GM12878 (cell line): ENCODE measurements around the gene FCHSD2. TPM values are rescaled to one million over a fixed set of nuclear protein-coding genes. Genes with fewer than 3 reads are reported as not detected.

Experiments
- ATAC-seq: fragments of 200-7000 bp; cut with Tn5 transposase; 3 replicates; pipeline ENCODE4 v1.9.1; 2020; ENCODE audit warnings: mild to moderate bottlenecking, moderate library complexity
- BruUV-seq: library from RNA; stranded (reverse); fragments of 400-500 nt; replicated peaks from 2 replicates; lab custom pipeline; 2021; lab: Mats Ljungman, UMichigan
- CTCF ChIA-PET: fragments of 300-600 bp; sonication (Branson Sonifier 250); formaldehyde crosslinking; extraction: SDS; loops from one replicate; lab custom pipeline; 2021; ENCODE audit warnings: inconsistent platforms; lab: Yijun Ruan, JAX
- POLR2A ChIA-PET: fragments of 350-600 bp; formaldehyde crosslinking; extraction: SDS; loops from one replicate; lab custom pipeline; 2021; ENCODE audit warnings: inconsistent platforms; lab: Charles Lee
- RAD21 ChIA-PET: fragments of 300-600 bp; sonication (Branson Sonifier 250); formaldehyde crosslinking; loops from one replicate; lab custom pipeline; 2023; ENCODE audit warnings: antibody characterized with exemption; ENCODE audit not compliant: unreplicated experiment; lab: Charles Lee
- SMC1A ChIA-PET: fragments of 300-600 bp; sonication (Branson Sonifier 250); formaldehyde crosslinking; loops from one replicate; lab custom pipeline; 2023; ENCODE audit not compliant: unreplicated experiment, uncharacterized antibody; lab: Charles Lee
- DNase-seq: peaks from one replicate; pipeline ENCODE4 v3.0.0-alpha.2; 2011; ENCODE audit warnings: low read depth, low spot score
- FAIRE-seq: peaks from 3 replicates; lab custom pipeline; 2011; peaks lifted over from hg19 to GRCh38; lab: Jason Lieb, UNC
- H2AFZ ChIP-seq: 2 replicates; pipeline ENCODE4 v1.6.0; 2011; ENCODE audit warnings: low read depth, low read length, control low read depth; ENCODE audit not compliant: control insufficient read depth
- H3K27ac ChIP-seq: 2 replicates; pipeline ENCODE4 v1.5.1; 2011; ENCODE audit warnings: control low read depth; ENCODE audit not compliant: control insufficient read depth, insufficient read depth
- H3K27me3 ChIP-seq, 2 experiments: replicated peaks in 1 of 2; 2 replicates each; pipeline versions ENCODE4 v1.6.0 to v1.6.1; 2011; ENCODE audit warnings: low read length in 1 of 2; ENCODE audit not compliant: control insufficient read depth in 2 of 2, insufficient read depth in 2 of 2
- H3K36me3 ChIP-seq, 2 experiments: 2 replicates each; pipeline ENCODE4 v1.5.1; 2011; ENCODE audit warnings: low read length in 1 of 2; ENCODE audit not compliant: control insufficient read depth in 2 of 2, insufficient read depth in 2 of 2
- H3K4me1 ChIP-seq: 2 replicates; pipeline ENCODE4 v1.6.1; 2011; ENCODE audit warnings: mild to moderate bottlenecking, low read length, moderate library complexity, mixed read lengths; ENCODE audit not compliant: control insufficient read depth, insufficient read depth
- H3K4me2 ChIP-seq: 2 replicates; pipeline ENCODE4 v1.6.0; 2011; ENCODE audit warnings: control low read depth; ENCODE audit not compliant: control insufficient read depth, insufficient read depth
- H3K4me3 ChIP-seq: fragments of 200-600 bp; sonication (generic); 2 replicates; pipeline ENCODE4 v1.5.1; 2016
- H3K79me2 ChIP-seq: 2 replicates; pipeline ENCODE4 v1.6.0; 2011; ENCODE audit warnings: low read length; ENCODE audit not compliant: control insufficient read depth, insufficient read depth
- H3K9ac ChIP-seq: 2 replicates; pipeline ENCODE4 v1.8.0; 2011; ENCODE audit warnings: low read length, control low read depth, mixed read lengths; ENCODE audit not compliant: control insufficient read depth, insufficient read depth
- H3K9me3 ChIP-seq: replicated peaks from 3 replicates; pipeline ENCODE4 v1.5.1; 2011; ENCODE audit warnings: mild to moderate bottlenecking, low read length; ENCODE audit not compliant: control insufficient read depth, insufficient read depth
- H4K20me1 ChIP-seq: 2 replicates; pipeline ENCODE4 v1.6.0; 2011; ENCODE audit not compliant: control insufficient read depth, insufficient read depth
- ATF7 ChIP-seq: fragments of 450-650 bp; IDR thresholded peaks from 2 replicates; pipeline ENCODE4 v1.6.1; 2016; ENCODE audit warnings: low read depth, mild to moderate bottlenecking
- EGR1 ChIP-seq, 2 experiments: IDR thresholded peaks; 1 replicate in 1 of 2; 2 replicates in 1 of 2; pipeline ENCODE4 v1.6.1; 2011 to 2012; ENCODE audit warnings: low read depth in 2 of 2, low read length in 2 of 2, borderline replicate concordance in 1 of 2, mild to moderate bottlenecking in 1 of 2, moderate library complexity in 1 of 2
- POLR2A ChIP-seq: IDR thresholded peaks from 2 replicates; pipeline ENCODE4 v1.6.1; 2011; ENCODE audit warnings: low read depth, mild to moderate bottlenecking, low read length
- WGBS: methylation state at CpG from one replicate; pipeline ENCODE4 v1.1.6; 2016; ENCODE audit warnings: low lambda C conversion rate; ENCODE audit not compliant: insufficient replicate concordance, insufficient coverage; ENCODE audit errors: missing lambda C conversion rate; 5-methylcytosine and 5-hydroxymethylcytosine counted together
- in situ Hi-C: fragments of 300-500 bp; cut with MboI; formaldehyde crosslinking; loops from 9 replicates; pipeline ENCODE4 v1.14.3; 2018; ENCODE audit warnings: mixed read lengths
- intact Hi-C: fragments of 100-400 bp; cut with micrococcal nuclease; formaldehyde crosslinking; loops from one replicate; pipeline ENCODE4 v1.14.2; 2022; ENCODE audit not compliant: unreplicated experiment
- polyA plus RNA-seq, 11 experiments: library from polyadenylated mRNA; depleted of rRNA in 4 of 11; unstranded in 6 of 11; stranded (reverse) in 5 of 11; fragments of >200 nt; fragmentation: Nextera tagmentation in 4 of 11; fragmentation: Illumina TruSeq in 1 of 11; extraction: Ambion mirVana in 4 of 11; extraction: Trizol in 1 of 11; gene quantifications; 1 replicate in 1 of 11; 2 replicates in 10 of 11; pipeline versions ENCODE4 v1.2.1 to v1.2.3, GENCODE V29; 2011 to 2016; ENCODE audit warnings: inconsistent platforms in 2 of 11, missing spikeins in 2 of 11, low read depth in 1 of 11
- total RNA-seq, 4 experiments: library from RNA; depleted of rRNA in 3 of 4; stranded (reverse); fragments of >200 nt in 3 of 4; fragmentation: Illumina TruSeq in 1 of 4; extraction: Trizol in 1 of 4; gene quantifications; 2 replicates each; pipeline versions ENCODE4 v1.2.1 to v1.2.3, GENCODE V29; 2013 to 2021
- TF ChIP-seq, protein P1 (sequence below): fragments of 450-650 bp; IDR thresholded peaks from 2 replicates; pipeline ENCODE4 v1.6.1; 2017; ENCODE audit warnings: mild to moderate bottlenecking, moderate library complexity

The FCHSD2 gene
- total and polyA plus RNA-seq, 10 of the 15 experiments (the other 5 are each of a cell fraction or from before 2014, with no cell fraction given): 13.2 to 89.8 (median 47.8) TPM

DNA sequence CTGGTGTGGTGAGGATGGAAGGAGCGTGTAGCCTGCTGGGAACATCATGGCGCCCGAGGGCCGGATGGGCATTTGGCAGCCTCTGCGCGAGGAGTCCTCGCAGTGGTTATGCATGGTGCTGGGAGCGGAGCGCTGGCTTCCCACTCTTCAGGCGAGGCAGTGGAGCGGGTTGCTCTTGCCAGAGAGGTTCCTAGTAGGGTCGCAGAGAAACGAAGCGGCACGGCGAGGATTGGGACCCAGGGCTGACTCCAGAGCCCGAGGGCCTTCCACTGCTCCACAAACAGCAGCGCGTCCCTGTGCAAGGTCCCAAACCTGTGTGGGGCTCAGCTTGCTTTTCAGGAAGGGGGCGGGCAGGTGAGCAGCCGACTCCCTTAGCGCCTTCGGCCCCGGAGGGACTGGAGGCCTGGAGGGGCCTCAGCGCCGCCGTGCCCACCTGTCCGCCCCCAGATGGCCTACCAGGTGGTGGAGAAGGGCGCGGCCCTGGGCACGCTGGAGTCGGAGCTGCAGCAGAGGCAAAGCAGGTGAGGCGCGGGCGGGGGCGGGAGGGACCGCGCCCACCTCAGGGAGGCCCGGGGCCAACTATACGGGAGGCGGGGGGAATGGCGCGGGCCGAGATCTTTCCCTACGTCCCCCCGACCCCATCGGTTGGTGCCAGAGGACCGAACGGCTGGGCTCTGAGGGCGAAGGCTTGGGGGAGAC lies 320.7 kb downstream of the FCHSD2 start:
- ChIA-PET CTCF (no interaction called here), POLR2A (no interaction called here), RAD21 (no interaction called here), SMC1A (no interaction called here)
- no peaks in the 10 kb centered on the region for H4K20me1 ChIP-seq
- intact Hi-C loops (no loop called here), in situ Hi-C loops (no loop called here)
- DNase-seq (no peak), FAIRE-seq (no peak), ATAC-seq (no peak)
- H3K27me3 ChIP-seq: no peaks in the 10 kb centered on the region
- no TSS peak for BruUV-seq
- H3K4me2 ChIP-seq: peak overlapping the region; percentile 87
- H2AFZ ChIP-seq: peak overlapping the region; percentile 48; the same call in 1 of the 2 replicates
- H3K4me1 ChIP-seq: peaks cover 21% of the 10 kb centered on the region
- peak overlapping the region; percentile 52; the same call in 1 of the 2 replicates for H3K4me3 ChIP-seq
- 0 out of 2 replicates have a peak overlapping the region, but pooled peaks have one; percentile 8 for H3K27ac ChIP-seq
- 66% methylated on average over 50 of the region's 50 CpGs for WGBS
- TF ChIP-seq EGR1 (IDR thresholded peaks at IDR 0.05; ENCODE audit: borderline replicate concordance in 1 of 2, low read depth in 2 of 2, low read length in 2 of 2) (0 out of 3 replicates have a peak, but pooled peaks of 1 of the 2 experiments have one; percentile 6), ATF7 (no peak)
- TF ChIP-seq, all 136 proteins: peak for 1
- H3K9ac ChIP-seq: peak overlapping the region; percentile 44; the same call in 1 of the 2 replicates
- H3K36me3 ChIP-seq: peaks cover 12 to 26% of the 10 kb centered on the region in 2 experiments; a peak in 3 of 4 replicates
- peaks cover 4% of the 10 kb centered on the region for H3K79me2 ChIP-seq
- H3K9me3 ChIP-seq: no peaks in the 10 kb centered on the region; the same call in 2 of the 3 replicates

DNA sequence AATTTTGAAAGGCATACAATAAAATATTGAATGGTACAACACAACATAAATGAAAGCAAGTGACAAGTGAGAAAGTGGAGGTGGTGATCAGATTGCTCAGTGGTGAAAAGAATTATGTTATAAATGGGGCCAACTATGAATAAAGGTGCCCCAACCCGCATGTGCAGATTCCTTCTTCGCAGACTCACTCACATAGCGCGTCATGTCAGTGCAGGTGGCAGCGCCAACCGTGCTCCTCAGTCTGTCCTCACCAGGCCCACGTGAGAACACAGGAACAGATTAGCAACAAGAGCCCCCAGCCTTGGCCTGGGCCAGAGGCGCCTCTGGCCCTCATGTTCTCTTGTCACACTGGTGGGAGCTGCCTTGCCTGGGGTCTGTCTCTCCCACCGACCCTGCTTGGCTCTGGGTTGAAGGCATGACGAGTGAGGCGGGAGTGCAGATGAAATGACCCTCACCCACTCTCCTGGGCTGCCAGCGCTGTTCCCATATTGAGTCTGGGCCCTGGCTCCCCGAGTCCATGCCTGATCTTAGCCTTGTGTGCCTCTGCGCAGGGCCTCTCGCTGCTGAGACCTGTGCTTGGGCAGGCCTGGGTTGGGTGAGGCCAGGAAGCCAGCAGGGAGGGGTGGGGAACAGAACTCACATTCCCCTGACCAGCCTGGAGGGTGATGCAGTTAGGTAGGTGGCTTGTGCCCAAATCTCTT lies 321.5 kb downstream of the FCHSD2 start:
- peaks cover 11% of the 10 kb centered on the region for H3K79me2 ChIP-seq
- no peak overlapping the region for H3K27ac ChIP-seq
- DNase-seq (no peak), FAIRE-seq (no peak), ATAC-seq (no peak)
- BruUV-seq: no TSS peak
- H3K4me3 ChIP-seq: no peak overlapping the region
- CTCF ChIA-PET: interaction anchor here (2.1 kb wide), 1 partner anchor 26 kb away, joined by 5 read pairs; the partner anchor contains the start of gene STARD10
- POLR2A ChIA-PET: no interaction called here
- H3K27me3 ChIP-seq: no peaks in the 10 kb centered on the region
- no peaks in the 10 kb centered on the region for H4K20me1 ChIP-seq
- no peak overlapping the region for H2AFZ ChIP-seq
- RAD21 ChIA-PET: no interaction called here
- WGBS: 95% methylated on average over 15 of the region's 15 CpGs
- in situ Hi-C loops (no loop called here), intact Hi-C loops (no loop called here)
- peaks cover 24% of the 10 kb centered on the region for H3K4me1 ChIP-seq
- no peaks in the 10 kb centered on the region; the same call in 2 of the 3 replicates for H3K9me3 ChIP-seq
- H3K9ac ChIP-seq: no peak overlapping the region
- TF ChIP-seq POLR2A: peak; percentile 61; the same call in 1 of the 2 replicates
- TF ChIP-seq, protein P1, sequence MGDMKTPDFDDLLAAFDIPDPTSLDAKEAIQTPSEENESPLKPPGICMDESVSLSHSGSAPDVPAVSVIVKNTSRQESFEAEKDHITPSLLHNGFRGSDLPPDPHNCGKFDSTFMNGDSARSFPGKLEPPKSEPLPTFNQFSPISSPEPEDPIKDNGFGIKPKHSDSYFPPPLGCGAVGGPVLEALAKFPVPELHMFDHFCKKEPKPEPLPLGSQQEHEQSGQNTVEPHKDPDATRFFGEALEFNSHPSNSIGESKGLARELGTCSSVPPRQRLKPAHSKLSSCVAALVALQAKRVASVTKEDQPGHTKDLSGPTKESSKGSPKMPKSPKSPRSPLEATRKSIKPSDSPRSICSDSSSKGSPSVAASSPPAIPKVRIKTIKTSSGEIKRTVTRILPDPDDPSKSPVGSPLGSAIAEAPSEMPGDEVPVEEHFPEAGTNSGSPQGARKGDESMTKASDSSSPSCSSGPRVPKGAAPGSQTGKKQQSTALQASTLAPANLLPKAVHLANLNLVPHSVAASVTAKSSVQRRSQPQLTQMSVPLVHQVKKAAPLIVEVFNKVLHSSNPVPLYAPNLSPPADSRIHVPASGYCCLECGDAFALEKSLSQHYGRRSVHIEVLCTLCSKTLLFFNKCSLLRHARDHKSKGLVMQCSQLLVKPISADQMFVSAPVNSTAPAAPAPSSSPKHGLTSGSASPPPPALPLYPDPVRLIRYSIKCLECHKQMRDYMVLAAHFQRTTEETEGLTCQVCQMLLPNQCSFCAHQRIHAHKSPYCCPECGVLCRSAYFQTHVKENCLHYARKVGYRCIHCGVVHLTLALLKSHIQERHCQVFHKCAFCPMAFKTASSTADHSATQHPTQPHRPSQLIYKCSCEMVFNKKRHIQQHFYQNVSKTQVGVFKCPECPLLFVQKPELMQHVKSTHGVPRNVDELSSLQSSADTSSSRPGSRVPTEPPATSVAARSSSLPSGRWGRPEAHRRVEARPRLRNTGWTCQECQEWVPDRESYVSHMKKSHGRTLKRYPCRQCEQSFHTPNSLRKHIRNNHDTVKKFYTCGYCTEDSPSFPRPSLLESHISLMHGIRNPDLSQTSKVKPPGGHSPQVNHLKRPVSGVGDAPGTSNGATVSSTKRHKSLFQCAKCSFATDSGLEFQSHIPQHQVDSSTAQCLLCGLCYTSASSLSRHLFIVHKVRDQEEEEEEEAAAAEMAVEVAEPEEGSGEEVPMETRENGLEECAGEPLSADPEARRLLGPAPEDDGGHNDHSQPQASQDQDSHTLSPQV: no peak
- SMC1A ChIA-PET: no interaction called here
- no peak overlapping the region for H3K4me2 ChIP-seq
- H3K36me3 ChIP-seq: peaks cover 12 to 22% of the 10 kb centered on the region in 2 experiments; a peak in 3 of 4 replicates
